Kidney epithelial cell (primary cell): ENCODE results near the gene GBP2. TPM values are rescaled to one million over a fixed set of nuclear protein-coding genes. Genes with fewer than 3 reads are reported as not detected.

ENCODE experiments used
- DNase-seq: peaks from one replicate; pipeline ENCODE4 v3.0.0-alpha.2; 2010; ENCODE audit warnings: low read depth
- H3K27me3 ChIP-seq: 2 replicates; pipeline ENCODE4 v1.6.0; 2011; ENCODE audit warnings: low read length; ENCODE audit not compliant: control insufficient read depth, insufficient read depth
- H3K36me3 ChIP-seq: 2 replicates; pipeline ENCODE4 v1.5.1; 2011; ENCODE audit warnings: low read length; ENCODE audit not compliant: control insufficient read depth, insufficient read depth
- H3K4me3 ChIP-seq: 2 replicates; pipeline ENCODE4 v1.5.1; 2011; ENCODE audit warnings: low read depth, mild to moderate bottlenecking, control low read depth, low read length
- total RNA-seq: library from RNA; depleted of rRNA; stranded (reverse); fragments of >200 nt; gene quantifications from 2 replicates; pipeline ENCODE4 v1.2.3, GENCODE V29; 2015
- TF ChIP-seq, protein P1 (sequence below): IDR thresholded peaks from 2 replicates; pipeline ENCODE4 v1.5.1; 2011; ENCODE audit warnings: mild to moderate bottlenecking, moderate library complexity, low read length, control low read depth, inconsistent platforms; ENCODE audit not compliant: insufficient read depth, poor library complexity, severe bottlenecking

GBP2 gene
- total RNA-seq, 1 donor from 2014 or later, result 2.2 TPM

DNA sequence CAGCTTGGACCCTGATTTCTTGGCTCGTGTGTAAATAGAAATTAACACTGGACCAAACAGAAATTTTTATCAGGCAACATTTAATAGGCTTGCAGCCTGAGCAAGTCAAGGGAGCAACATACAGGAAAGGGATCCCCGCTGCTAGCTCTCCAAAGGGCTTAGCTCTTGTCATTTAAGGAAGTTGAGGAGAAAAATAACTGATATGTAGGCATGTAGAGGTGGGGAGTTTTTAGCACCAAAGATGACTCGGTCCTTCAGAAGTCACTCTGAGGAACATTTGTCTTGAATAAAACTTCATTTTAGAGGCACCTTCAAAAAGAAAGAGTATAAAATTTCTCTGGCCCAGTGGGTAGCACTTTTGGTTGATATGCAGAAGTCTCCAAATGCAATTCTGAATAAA lies 27.1 kb downstream of the GBP2 start:
- TF ChIP-seq, protein P1, sequence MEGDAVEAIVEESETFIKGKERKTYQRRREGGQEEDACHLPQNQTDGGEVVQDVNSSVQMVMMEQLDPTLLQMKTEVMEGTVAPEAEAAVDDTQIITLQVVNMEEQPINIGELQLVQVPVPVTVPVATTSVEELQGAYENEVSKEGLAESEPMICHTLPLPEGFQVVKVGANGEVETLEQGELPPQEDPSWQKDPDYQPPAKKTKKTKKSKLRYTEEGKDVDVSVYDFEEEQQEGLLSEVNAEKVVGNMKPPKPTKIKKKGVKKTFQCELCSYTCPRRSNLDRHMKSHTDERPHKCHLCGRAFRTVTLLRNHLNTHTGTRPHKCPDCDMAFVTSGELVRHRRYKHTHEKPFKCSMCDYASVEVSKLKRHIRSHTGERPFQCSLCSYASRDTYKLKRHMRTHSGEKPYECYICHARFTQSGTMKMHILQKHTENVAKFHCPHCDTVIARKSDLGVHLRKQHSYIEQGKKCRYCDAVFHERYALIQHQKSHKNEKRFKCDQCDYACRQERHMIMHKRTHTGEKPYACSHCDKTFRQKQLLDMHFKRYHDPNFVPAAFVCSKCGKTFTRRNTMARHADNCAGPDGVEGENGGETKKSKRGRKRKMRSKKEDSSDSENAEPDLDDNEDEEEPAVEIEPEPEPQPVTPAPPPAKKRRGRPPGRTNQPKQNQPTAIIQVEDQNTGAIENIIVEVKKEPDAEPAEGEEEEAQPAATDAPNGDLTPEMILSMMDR, result no peak
- Histone ChIP-seq H3K36me3 (no peaks in the 10 kb centered on the region), H3K4me3 (no peak overlapping the region), H3K27me3 (no peaks in the 10 kb centered on the region)
- DNase-seq, result no peak

DNA sequence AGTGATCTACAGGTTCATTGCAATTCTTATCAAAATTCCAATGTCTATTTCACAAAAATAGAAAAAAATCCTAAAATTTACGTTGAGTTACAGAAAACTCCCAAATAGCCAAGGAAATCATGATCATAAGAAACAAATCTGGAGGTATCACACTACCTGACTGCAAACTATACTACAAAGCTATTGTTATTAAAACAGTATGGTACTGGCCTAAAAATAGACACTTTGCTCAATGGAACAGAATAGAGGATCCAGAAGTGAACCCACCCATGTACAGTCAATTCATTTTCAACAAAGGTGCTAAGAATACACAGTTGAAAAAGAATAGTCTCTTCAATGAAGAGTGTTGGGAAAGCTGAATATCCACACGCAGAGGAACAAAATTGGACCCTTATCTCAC lies 30.2 kb downstream of the GBP2 start:
- H3K27me3 ChIP-seq, result no peaks in the 10 kb centered on the region
- H3K36me3 ChIP-seq, result no peaks in the 10 kb centered on the region
- TF ChIP-seq, protein P1, result no peak
- no peak overlapping the region for H3K4me3 ChIP-seq
- no peak for DNase-seq

DNA sequence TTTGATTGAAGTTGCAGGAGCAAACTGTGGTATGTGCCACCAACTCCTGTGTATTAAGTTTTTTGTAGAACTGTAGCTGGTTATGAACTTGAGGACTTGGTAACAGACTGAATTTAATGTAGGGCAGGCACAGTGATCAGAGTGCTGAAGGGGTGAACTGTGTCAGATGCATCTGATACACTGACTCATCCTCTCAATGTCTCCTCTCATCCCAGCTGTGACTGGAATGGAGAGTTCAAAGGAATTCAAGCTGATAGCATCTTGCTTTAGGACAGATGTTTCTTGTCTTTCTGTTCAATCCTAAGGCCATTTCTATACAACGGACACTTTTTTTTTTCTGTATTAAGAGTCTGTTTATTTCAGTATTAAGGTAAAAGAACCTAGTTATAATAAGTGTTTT lies 36.0 kb downstream of the GBP2 start:
- H3K27me3 ChIP-seq, result no peaks in the 10 kb centered on the region
- no peak overlapping the region for H3K4me3 ChIP-seq
- TF ChIP-seq, protein P1, result no peak
- H3K36me3 ChIP-seq, result no peaks in the 10 kb centered on the region
- DNase-seq, result no peak

DNA sequence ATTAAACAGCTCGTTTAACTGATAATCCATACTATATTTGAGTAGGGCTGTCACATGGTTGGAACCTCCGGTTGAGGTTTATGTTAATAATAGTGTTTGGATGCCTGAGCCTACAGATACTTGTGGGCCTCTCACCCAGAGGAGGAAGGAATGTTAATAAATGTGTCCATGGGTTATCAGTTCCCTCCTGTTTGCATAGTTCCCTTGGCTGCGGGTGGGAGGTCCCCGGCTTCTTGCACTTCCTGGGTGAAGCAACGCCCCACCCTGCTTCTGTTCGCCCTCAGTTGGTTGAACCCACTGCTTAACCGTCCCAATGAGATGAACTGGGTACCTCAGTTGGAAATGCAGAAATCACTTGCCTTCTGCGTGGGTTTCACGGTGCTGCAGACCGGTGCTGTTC lies 37.3 kb downstream of the GBP2 start:
- TF ChIP-seq, protein P1, result no peak
- no peaks in the 10 kb centered on the region for H3K27me3 ChIP-seq
- no peak for DNase-seq
- H3K36me3 ChIP-seq, result no peaks in the 10 kb centered on the region
- no peak overlapping the region for H3K4me3 ChIP-seq

DNA sequence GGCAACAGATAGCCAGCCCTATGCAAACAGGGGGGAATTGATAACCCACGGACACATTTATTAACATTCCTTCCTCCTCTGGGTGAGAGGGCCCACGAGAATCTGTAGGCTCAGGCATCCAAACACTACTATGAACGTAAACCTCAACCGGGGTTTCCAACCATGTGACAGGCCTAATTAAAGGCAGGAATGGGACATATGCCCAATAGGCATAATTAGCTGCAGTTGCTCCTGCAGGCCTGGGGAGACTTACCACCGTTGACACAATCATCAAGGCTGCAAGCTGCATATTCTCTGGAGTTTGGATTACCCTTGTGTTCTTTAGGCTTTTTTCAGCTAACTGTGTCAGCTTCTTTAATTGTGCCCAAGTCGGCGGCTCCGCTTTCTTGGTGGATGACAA lies 38.7 kb downstream of the GBP2 start:
- TF ChIP-seq, protein P1, result no peak
- no peak for DNase-seq
- no peaks in the 10 kb centered on the region for H3K27me3 ChIP-seq
- no peaks in the 10 kb centered on the region for H3K36me3 ChIP-seq
- H3K4me3 ChIP-seq, result no peak overlapping the region

DNA sequence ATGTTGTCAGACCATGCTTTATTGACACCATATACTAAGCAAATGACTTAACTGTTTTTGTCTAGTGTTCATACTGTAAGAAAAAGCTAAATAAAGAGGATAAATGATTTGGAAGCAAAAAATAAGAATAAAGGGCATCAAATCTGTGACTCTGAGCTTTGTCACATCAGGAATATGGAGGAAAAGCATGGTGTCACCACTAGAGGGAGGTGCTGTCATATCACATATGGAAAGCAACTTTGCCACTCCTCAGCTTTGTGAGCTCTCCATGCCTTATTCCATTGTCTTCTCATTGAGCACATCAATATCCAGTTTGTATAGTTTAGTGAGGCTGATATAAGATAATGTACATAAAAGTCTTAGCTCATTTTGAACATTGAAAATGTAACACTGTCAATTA lies 40.1 kb downstream of the GBP2 start:
- no peak overlapping the region for H3K4me3 ChIP-seq
- DNase-seq, result no peak
- TF ChIP-seq, protein P1, result peak; percentile 72
- H3K27me3 ChIP-seq, result no peaks in the 10 kb centered on the region
- no peaks in the 10 kb centered on the region for H3K36me3 ChIP-seq
